ENCODE measurements around the gene SLC16A2.

Gene SLC16A2

DNA sequence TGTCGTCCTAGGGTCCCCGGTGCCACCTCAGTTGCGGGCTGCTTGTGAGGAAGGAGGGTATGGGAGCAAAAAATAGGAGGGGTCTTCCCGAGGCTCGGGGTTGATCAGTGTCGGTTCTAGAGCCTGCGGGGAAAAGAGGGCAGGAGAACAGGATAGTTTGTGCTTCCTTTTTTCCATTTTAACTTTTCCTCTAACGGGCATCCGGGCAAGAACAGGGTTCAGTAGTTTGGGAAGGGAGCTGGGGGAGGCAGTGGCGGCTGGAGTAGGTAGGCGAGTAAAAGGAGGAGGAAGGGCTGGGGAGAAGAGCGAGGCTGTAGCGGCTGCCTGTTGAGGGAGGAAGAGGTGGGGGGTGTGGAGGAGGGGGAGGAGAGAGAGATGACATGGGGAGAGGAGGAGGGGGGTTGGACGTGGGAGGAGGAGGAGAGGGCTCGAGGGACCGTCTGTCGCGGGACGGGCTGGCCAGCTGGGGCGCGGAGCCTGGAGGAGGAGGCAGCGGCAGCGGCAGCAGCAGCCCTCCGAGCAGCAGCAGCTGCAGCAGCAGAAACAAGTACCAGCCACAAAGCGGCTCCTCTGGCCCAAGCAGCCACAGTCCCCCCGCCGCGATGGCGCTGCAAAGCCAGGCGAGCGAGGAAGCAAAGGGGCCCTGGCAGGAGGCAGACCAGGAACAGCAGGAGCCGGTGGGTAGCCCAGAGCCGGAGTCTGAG, at the start of gene SLC16A2:
Gene SLC16A2 (plus strand): TSS at position 458 of the 704 bp plus-strand sequence. CDS start 145 bp downstream, at position 603.
- DNase-seq: peak; percentile 23 to 26

DNA sequence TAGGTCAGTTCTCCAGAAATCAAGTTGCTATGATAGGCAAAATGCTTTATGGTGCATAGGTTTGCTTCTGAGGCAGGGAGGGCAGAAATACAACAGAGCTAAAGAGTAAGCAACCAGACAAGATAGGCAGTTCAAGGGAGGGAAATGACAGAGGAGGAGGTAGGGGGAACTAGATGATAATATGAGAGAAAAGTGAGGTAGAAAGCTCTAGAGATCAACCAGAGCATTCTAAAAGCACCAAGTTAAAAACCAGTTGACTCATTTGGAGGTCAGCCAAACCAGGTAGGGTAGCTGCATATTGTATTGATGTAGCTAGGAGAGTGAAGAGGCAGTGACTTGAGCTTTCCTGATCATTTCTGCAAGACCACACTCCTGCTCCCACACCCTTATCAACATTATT, 49.0 kb upstream of the SLC16A2 start:
- no peak for DNase-seq

DNA sequence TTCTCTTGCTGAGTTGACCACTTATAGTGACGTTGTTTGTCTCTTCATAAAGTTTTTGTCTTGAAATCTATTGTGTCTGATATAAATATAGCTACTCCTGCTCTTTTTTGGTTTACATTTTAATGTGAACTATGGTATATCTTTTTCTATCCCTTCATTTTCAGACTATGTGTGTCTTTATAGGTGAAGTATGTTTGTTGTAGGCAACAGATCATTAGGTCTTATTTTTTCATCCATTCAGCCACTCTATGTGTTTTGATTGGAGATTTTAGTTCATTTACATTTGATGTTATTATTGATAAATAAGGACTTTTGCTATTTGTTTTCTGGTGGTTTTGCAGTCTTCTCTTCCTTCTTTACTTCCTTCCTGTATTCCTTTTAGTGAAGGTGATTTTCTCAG, 44.0 kb upstream of the SLC16A2 start:
- no peak for DNase-seq

DNA sequence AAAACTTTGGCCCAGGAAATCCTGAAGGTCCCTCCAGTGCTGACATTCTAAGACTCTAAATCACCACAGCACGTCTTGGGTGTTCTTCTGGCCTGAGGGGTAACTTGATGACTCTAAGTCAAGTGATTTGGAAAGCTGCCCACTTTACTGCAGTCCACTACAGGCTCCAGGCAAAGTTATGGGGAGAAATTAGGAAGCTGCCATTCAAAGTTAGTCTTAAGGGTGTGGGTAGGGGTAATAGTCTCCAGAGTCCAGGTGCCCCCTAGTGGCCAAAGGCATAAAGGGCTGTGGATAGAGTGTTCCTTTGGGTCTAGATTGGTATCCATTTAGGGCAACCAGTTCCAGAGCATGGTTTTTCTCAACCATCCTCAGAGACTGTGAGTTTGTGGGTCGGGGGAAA, 38.7 kb upstream of the SLC16A2 start:
- DNase-seq: peak; percentile 45 to 59

DNA sequence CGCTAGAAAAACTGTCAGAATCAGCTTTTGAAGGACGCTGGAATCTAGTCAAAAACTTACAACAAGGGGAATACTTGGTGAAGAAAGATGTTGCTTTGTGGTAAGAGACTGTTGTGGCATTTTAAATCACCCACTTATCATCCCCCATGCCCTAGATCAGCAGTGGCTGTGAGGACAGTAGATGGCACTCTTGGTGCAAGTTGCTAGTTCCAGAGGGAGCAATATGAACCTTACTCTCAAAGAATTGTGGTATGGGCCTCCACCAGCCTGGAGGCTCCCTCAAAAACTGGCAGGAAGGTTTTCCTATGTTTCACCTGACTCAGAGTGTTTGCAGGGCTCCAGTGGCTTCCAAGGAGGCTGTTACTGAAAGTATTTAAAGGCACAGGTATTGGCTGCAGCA, 37.7 kb upstream of the SLC16A2 start:
- DNase-seq: peak in 1 of 2 donors; percentile 1

DNA sequence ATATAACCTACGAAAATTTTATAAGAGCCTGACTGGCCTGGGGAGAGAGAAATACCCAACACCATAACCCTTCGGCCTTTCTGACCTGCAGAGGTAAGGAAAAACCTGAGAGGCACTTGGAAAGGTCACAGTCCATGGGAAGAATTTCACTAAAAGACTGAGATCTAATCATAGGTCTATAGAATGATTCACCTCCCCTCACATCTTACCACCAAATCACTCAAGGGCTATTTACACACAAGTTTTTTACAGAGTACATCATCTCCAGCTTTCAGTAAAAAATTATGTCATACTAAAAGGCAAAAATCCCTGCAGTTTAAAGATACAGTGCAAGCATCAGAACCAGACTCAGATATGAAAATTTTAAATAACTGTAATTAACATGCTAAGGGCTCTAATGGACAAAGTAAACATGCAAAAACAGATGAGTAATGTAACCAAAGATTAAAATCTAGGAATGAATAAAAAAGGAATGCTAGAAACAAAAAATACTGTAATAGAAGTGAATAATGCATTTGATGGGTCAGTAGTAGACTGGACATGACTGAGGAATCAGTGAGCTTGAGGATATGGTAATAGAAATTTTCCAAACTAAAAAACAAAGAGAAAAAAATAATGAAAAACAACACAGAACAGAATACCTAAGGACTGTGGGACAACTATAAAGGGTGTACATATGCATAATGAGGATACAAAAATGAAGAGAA, 32.1 kb upstream of the SLC16A2 start:
- no peak for DNase-seq

DNA sequence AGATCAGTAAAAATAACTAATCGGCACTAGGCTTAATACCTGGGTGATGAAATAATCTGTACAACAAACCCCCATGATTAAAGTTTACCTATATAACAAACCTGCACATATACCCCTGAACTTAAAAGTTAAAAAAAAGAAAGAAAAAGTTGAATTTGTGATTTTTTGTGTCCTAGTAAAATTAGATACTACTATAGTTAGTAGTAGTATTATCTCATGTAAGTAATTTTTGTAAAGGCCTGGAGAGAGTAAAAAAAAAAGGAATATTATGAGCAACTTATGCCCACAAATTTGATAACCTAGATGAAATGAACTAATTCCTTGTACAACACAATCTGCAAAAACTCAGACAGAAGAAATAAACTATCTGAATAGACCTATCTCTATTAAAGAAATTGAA, 25.7 kb upstream of the SLC16A2 start:
- no peak for DNase-seq

DNA sequence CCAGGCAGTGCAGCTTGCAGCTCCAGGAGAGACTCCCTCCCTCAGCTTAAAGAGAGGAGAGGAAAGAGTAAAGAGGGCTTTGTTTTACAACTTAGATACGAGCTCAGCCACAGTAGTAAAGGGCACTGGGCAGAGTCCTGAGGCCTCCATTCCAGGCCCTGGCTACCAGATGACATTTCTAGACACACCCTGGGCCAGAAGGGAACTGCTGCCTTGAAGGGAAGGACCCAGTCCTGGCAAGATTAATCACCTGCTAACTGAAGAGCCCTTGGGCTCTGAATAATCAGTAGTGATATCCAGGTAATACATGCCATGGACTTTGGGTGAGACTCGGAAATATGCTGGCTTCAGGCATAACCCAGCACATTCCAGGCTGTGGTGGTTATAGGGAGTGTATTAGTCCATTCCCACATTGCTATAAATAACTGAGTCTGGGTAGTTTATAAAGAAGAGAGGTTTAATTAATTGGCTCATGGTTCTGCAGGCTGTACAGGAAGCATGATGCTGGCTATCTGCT, 15.3 kb upstream of the SLC16A2 start:
- no peak for DNase-seq

DNA sequence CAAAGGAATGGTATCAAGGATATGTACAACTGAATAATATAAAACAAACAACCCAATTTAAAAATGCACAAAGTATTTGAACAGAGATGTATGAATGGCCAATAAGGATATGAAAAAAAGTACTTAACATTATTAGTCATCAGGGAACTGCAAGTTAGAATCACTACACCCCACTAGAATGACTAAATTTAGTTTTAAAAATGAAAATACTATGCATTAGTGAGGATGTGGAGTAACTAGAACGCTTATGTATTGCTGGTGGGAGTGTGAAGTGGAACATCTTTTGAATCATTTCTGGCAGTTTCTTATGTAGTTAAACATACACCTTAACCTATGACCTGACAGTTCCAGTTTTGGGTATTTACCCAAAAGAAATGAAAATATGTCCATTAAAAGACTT, 13.0 kb upstream of the SLC16A2 start:
- DNase-seq: no peak

DNA sequence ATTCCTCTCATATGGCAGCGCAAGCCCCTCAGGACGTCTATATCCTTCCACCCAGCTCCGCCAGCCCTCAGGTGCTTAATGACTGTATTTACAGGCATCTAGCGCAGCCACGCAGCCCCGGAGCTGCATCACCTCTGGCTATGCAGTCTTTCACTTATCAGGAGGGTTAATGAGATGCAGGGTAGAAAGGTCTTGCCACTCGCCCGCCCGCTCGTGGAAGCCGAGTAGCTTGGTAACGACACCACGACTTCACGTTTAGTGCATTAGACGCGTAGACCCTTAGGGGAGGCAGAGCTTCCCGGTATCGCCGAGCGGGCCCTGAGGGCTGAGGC, 1.5 kb upstream of the SLC16A2 start:
- DNase-seq: no peak

DNA sequence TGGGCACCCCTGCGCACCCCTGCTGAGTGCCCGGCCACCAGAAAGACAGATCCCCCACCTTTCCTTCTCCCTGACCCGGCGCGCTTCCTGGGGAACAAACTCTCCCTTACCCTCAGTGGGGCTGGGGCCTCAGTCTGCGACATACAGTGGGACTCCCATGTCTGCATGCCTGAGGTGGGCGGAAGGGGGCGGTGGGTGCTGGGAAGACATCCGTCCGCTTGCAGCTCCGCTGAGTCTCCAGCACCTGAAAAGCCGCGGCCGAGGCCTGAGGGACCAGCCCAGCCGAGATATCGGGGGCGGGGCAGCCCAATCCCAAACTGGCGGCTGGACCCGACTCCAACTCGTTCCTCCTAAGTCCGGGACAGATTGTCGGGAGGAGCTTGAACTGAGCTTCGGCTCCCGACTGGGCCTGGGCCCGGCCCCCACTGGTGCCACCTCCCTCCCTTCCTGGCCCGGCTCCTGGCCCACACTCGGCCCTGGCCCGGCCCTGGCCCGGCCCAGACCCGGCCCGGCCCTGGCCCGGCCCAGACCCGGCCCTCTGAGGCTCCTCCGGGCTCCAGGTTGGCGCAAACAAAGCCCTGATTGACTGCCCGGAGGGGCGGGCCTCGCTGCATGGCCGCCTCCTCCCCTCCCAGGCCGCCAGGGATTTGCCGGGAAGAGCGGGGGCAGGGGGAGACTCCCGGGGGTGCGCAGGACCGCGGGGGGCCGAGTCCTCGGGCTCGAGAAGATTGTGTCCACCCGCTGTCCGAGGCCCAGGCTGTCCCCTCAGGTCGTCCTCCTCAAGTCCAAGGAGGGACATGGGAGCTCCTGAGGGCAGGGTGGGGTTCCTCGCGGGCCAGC, 877 bp upstream of the SLC16A2 start:
- DNase-seq: no peak

DNA sequence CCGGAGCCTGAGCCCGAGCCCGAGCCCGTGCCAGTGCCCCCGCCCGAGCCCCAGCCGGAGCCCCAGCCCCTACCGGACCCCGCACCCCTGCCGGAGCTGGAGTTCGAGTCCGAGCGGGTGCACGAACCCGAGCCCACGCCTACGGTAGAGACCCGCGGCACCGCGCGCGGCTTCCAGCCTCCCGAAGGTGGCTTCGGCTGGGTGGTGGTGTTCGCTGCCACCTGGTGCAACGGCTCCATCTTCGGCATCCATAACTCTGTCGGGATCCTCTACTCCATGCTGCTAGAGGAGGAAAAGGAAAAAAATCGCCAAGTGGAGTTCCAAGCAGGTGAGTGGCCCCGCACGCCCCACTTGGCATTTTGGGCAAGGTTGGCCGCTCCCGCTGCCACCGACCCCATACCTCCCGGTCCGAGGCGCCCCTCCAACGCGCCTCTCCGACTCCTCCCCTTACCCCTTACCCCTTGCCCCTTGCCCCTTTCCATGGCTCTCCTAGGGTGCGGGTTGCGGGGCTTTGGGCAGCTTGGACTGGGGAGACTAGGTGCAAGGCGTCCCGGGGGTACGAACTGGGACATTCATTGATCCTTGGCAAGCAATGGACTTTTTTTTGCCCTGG, 553 bp downstream of the SLC16A2 start:
- no peak for DNase-seq

DNA sequence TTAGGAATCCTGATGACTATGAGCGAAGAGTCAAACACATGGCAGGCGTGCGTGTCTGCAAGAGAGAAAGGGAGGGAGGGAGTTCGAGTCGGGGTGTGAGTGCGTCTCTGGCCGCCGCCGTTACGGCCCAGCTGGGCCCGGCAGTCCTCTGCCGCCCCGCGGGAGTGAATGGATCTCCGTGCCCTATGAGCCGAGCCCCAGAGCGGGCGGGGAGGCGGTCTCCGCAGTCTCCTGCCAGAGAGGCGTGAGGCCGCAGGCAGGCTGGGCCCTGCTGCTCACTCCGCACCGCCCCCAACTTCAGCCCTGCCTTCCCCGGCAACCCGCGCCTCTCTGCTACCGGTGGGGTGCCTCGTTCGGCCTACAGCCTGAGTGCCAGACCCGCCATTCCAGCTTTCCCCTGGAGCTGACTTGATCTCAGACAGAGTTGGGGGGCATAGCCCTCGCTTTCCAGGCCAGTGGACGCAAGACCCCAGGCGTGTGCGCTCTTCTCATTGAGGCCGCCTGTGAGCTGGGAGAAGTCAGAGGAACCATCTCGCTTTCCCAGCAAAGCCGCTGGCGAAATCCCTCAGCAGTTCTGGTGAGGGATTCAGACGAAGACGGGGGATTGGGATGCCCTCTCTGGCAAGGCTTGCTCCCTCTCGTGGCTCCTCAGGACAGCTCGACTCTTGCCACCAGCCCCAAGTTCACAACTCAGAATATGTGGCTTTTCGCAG, 1.4 kb downstream of the SLC16A2 start:
- DNase-seq: no peak

DNA sequence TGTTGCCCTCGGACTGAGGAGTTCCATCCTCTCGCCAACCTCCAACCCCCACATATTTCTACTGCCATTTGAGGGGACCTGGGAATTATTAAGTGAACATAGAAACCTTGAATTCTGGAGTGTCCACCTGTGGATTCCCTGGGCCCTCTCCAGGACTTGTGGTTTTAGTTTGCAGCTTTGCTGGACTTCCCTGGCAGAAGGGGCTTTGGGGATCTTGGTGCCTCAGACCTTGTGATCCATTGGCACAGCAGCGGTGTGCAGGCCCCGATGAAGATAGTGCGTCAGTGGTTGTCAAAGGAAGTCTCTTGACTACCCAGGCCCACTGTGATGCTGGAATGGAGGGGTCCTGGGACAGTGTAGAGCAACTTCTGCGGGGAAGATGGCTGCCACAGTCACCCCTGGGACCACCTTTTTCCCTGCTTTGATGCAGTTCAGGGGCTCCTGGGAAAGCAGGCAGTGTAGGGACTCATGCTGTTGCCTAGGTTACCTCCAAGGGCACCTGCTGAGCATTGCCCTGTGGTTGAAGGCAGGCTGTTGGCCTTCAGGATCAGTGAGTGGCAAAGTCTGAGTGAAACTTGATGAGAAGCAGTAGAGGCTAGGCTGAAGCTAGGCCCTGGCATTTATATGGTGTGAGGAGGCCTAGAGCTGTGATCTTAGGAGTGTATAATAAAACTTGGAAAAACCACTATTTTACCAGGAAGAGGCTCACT, 2.2 kb downstream of the SLC16A2 start:
- no peak for DNase-seq

DNA sequence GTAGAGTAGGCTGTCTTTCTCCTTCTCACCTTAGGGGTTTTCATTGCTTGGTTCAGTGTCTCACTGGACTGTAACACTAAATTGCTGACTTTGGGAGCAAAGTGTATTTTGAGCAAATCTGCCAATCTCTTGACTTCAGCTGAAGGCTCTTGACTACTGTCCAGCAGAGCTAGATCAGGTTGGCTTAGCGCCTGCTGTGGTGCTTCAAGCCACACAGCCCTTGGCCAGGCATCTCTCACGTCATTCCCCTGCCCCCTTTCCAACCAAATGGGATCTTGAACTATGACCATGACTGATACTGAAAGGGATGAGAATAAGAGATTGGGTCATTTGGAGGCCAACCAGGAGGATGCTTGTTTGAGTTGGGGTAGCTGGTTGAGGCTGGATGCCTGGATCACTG, 4.8 kb downstream of the SLC16A2 start:
- DNase-seq: no peak

DNA sequence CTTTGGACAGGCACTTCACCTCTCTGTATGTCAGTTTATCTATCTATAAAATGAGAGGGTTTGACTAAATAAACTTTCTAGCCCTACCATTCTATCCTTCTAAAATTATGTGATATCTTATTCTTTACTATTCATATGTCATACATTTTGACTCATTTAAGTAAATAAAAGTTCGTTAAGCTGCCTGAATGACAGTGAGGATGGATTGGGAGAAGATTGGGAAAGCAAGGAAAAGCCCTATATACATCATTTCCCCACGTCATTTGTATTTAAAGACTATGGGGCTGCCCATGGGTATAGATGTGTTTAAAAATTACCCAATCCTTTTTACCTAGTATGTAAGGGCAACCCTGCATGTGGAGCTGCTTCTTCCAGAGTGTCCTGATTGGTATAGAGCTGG, 5.3 kb downstream of the SLC16A2 start:
- DNase-seq: no peak

DNA sequence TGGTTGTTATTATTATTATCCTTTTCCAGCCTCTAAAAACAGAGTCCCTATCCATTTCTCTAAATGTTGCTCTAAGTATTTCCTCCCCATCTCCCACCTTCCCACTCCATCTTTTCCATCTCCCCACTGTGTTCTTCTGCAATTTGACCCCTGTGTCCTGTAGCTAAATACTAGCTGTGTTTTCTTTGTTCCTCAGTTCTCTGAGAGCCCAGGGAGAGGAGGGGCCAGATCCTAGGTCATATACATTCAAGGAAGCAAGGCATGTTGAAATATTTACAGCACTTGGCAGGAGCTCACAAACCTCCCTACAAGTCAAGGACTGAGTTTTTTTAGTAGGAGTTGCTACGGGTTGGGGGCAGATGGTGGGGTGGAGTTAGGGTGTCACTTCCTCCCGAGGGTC, 10.5 kb downstream of the SLC16A2 start:
- DNase-seq: no peak

DNA sequence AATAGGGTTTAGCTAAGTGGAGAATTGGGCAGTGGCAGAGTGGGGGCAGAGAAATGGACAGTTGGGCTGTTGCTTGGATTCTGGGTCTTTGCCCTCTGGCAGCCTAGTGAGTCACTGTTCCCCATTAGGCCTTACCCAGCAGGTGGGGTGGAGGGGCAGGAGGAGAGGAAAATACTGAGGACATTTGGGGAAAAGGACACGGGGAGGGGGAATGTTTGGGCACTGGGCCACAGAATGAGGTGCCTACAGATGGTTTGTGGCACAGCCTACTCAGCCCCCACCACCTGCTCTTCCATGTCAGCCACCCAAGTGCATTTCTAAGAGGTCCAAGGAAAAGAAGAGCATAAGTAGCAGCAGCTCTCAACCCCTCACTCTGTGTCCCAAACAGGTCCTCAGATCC, 13.0 kb downstream of the SLC16A2 start:
- DNase-seq: no peak

DNA sequence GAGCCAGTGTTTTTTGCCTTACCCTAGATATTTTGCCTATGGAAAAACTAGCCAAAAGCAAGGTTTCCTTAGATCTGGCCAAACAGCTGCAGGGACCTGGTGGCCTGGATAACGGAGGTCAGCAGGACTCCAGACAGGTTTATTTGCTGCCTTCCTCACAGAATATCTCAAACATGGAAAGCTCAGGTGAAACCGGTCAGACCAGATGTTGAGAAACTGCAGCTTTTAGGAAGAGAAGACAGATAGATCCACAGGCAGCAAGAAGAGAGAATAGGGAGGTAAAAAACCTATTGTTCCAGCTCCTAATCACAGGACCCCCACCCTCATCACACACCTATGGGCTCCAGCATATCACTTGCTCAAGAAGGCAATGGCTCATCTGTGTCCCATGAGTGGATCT, 16.2 kb downstream of the SLC16A2 start:
- DNase-seq: no peak

DNA sequence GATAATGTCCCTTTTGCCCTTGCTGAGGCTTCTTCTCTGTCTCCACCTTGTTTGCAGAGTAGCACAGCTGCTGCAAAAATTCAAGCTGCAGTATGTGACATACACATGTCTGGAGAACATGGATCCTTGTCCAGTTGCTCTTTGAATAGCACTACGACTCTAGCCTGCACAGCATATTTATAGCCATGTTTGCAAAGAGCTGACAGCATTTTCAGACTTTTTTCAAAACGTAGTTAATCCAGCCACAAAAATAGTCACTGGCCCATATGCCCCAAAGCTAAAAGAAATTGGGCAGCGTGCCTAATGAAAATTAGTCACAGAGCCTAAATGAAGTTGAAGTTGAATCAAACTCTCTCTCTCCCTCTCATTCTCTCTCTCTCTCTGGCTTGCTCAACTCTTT, 17.5 kb downstream of the SLC16A2 start:
- DNase-seq: no peak

DNA sequence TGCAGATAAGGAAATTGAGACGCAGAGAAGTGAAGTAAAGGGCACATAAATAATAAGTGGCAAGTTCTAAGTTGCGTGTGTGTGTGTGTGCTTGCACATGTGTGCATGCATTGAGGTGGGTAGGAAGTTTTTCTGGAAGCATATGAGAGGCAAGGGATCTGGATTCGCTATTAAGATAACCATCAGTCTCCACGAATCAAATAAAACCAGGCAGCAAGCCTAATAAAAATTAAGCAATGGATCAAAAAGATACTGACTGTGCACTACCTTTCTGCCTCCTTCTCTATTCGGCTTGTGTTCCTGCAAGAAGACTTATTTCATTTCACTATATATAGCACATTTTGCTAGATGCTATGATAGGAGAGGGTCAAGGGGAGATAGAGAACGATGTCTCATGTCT, 23.8 kb downstream of the SLC16A2 start:
- no peak for DNase-seq

DNA sequence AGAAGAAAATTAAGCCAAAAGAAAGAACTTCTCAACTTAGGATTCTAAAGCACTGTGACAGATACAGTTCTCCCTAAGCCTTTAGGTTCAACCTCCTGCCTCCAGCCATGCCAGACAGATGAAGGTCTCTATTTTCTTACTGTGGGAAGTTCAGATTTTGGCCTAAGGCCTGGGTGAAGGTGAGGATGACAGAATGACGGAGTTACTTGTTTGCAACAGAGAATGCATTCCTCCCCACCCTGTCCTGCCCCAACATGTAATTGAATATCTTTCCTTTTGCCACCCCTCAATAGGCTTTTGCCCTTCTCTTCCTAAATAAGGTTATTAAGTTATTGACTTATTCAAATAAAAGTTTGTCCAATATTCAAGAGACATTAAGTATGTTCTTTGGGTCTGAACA, 25.6 kb downstream of the SLC16A2 start:
- no peak for DNase-seq
